Choroid plexus epithelial cell (primary cell): Measurements from ENCODE around the gene ITGB3.

Source experiments
- DNase-seq: peaks from one replicate; pipeline ENCODE4 v3.0.0-alpha.2; 2010; ENCODE audit warnings: low read depth
- H3K4me3 ChIP-seq: 2 replicates; pipeline ENCODE4 v1.5.1; 2011; ENCODE audit warnings: low read depth, mild to moderate bottlenecking, control low read depth, low read length, moderate library complexity
- TF ChIP-seq, protein P1 (sequence below): conservative IDR thresholded peaks from 2 replicates; pipeline ENCODE4 v1.5.1; 2011; ENCODE audit warnings: low read depth, mild to moderate bottlenecking, control low read depth, inconsistent platforms, low read length, moderate library complexity

The ITGB3 gene

DNA sequence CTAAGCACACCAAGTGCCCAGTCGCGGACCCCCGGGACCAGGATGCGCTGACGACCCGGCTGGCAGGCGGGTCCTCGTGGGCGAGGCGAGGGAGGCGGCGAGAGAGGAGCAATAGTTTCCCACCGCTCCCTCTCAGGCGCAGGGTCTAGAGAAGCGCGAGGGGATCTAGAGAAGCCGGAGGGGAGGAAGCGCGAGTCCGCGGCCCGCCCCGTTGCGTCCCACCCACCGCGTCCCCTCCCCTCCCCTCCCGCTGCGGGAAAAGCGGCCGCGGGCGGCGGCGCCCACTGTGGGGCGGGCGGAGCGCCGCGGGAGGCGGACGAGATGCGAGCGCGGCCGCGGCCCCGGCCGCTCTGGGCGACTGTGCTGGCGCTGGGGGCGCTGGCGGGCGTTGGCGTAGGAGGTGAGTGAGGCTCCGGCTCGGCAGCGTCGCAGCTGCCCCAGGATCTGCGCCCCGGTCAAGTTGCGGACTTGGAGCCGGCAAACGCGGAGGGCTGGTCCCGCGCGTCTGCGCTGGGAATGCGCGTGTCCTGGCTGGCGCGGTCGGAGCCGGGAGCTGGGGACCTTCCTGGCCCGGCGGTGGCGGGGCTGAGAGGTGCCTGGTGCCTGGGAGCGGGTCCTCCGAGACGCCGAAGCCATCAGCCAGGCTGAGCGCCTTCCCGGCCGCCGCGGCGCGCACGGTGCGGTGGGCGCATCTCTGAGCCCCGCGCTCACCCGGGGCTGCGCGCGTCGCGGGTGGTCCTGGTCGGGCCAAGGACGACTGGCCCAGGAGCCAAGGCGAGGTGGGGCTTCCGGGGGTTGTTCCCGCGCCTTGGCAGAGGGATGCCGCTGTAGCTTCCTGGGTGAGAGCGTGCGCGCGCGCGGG is at the start of gene ITGB3:
Gene ITGB3 (plus strand): TSS at position 287 of the 862 bp plus-strand sequence. CDS start 35 bp downstream, at position 322.
- H3K4me3 ChIP-seq, result peak within 1 kb of the TSS; percentile 73
- DNase-seq, result peak; percentile 70
- TF ChIP-seq, protein P1, sequence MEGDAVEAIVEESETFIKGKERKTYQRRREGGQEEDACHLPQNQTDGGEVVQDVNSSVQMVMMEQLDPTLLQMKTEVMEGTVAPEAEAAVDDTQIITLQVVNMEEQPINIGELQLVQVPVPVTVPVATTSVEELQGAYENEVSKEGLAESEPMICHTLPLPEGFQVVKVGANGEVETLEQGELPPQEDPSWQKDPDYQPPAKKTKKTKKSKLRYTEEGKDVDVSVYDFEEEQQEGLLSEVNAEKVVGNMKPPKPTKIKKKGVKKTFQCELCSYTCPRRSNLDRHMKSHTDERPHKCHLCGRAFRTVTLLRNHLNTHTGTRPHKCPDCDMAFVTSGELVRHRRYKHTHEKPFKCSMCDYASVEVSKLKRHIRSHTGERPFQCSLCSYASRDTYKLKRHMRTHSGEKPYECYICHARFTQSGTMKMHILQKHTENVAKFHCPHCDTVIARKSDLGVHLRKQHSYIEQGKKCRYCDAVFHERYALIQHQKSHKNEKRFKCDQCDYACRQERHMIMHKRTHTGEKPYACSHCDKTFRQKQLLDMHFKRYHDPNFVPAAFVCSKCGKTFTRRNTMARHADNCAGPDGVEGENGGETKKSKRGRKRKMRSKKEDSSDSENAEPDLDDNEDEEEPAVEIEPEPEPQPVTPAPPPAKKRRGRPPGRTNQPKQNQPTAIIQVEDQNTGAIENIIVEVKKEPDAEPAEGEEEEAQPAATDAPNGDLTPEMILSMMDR, result peak; percentile 39

DNA sequence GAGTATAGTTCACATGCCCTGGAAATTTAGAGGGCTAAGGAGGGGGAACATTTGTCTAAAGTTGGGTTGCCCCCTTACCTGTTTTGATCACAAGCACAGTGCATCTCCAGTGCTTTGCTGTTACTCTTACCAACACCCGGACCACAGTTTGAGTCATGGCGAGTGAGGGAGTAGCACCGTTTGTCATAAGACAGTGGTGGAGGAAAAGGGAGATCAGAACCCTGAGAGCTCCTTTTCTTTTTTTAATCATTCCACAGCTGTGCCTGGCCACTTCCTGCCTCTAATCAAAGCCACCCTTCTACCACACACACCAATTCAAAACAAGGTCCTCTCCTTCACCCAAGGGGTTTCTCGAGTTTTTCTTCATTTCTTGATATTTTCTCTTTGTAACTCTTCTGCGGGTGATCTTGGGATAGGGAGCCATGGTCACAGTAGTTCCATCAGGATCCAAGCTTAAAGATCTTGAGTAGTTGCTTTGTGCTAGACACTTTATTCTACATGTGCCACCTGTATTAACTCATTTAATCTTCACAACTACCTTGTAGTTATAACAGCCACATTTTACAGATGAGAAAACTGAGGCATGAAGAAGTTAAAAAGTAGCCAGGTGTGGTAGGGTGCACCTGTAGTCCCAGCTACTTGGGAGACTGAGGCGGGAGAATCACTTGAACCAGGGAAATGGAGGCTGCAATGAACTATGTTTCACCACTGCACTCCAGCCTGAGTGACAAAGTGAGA is 49.5 kb upstream of the ITGB3 start:
- TF ChIP-seq, protein P1, result no peak
- H3K4me3 ChIP-seq, result no peak overlapping the region
- DNase-seq, result peak; percentile 25

DNA sequence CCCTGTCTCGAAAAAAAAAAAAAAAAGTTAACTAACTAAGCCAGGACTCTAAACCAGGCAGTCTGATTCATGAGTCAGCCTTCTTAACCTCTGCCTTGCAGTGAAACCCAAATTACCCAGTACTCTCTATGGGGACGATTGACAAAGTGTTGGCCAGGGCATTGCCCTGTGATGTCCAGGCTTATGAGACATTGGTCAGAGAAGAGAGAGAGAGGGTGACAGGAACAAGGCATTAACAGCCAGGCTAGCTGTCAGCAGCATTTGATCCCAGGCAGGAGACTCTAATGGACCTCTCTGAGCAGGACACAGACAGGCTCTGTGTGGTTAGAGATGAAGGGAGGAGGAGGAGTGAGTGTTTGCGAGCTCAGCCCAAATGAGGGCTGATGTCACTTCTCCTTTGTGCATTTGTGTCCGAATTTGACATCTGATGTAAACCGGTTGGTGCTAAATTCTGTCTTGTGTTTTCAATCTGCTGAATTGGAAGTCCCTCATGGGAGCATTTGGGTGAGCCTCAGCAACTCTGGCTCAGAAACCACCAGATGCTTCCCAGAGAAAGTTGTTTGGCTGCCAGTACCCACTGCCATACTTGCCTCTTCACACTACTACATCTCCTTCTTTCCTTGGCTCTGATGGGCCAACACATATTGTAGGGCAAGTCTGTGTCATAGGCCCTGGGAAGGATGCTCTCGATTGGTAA is 48.8 kb upstream of the ITGB3 start:
- H3K4me3 ChIP-seq, result no peak overlapping the region
- no peak for DNase-seq

DNA sequence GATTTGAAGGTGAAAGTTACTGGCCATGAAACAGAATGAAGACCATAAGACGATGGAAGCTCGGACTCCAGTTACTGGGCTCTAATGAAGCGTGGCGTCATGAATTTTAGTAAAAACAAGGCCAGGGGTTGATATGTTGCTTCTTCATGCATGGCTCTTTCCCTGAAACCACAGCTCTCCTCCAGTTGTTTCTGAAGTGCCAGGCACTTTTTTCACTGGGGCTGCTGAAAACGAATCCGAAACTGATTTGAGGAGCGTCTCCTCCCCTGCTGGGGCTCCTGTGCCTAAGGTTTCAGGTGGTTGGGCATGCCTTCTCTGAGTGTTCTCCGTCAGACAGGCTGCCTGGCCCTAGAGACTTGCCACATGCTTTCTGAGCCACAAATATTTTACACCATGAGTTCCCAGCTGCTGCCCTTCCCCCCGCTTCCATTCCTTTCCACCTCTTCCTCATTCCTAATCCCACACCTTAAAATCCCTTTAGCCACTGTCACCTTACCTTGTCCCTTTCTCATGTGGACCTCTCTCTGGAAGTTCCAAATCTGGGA is 48.1 kb upstream of the ITGB3 start:
- H3K4me3 ChIP-seq, result no peak overlapping the region
- TF ChIP-seq, protein P1, result no peak
- DNase-seq, result peak; percentile 93

More for the DNA sequence above, 48.8 kb upstream of the ITGB3 start:
- TF ChIP-seq, protein P1, result no peak

DNA sequence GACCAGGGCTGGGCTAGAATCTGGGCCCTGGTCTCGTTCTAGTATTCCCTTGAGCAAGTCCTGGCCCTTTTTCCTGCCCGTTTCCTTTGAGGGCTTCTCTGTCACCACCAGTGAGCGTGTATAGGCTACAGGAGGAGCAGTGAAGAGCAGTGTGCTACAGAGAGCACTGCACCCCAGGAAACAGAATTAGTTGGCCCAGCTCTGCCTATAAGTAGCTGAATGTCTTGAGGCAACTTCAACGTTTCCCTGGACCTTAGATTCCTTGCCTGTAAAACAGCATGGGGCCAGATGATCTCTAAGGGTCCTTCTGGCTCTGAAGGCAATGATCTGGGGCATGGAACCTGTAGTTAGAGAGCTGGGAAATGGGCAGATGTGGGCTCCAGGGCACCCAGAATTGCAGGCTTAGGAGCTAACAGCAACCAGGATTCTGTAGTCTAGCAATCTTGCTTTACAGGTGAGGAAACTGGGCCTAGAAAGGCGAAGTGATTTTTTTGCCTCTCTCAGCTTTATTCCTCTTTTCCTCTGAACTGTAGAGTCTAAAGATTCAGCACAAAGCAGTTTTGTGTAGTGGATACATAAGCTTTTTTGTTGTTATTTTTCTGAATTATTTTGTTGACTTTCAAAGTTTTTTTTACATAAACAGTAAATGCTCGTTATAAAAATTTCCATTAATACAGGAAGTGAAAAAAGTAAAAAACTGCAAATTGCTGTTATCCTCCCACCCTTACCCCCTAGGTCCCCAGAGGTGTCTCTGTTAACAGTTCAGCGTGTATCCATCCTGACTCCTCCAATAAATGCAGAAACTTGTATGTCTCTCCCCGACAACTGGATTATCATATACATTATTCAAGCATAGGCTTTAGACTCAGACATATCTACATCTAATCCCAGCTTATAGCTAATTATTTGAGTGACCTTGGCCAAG is 46.2 kb upstream of the ITGB3 start:
- TF ChIP-seq, protein P1, result no peak
- no peak for DNase-seq
- no peak overlapping the region for H3K4me3 ChIP-seq
